ENCODE measurements around the gene CYP27B1. TPM values are rescaled to one million over a fixed set of nuclear protein-coding genes. Genes with fewer than 3 reads are reported as not detected.

Gene CYP27B1
- total RNA-seq, 4 donors from 2014 or later, result 0.28 to 1.2 TPM; not detected in 2

GRCh38 chr12:57754411-57755193 is 12.3 kb downstream of the CYP27B1 start, which contains the start of gene MARCHF9:
Gene MARCHF9, plus strand, starts transcription at chr12:57755103. Its CDS starts 426 bp downstream, at chr12:57755529.
- peak in 1 of 2 donors; percentile 45 for DNase-seq
- peaks cover 0 to 19% of the 10 kb centered on the region in 2 donors for H3K4me1 ChIP-seq
- no peaks in the 10 kb centered on the region for H3K9me3 ChIP-seq
- intact Hi-C loops (cut with DNase I; ENCODE audit: low total_unique reads), result no loop called here
- peak within 1 kb of the TSS; percentile 40 to 80 for H3K4me3 ChIP-seq
- TF ChIP-seq POLR2A (IDR thresholded peaks at IDR 0.05), result no peak
- TF ChIP-seq CTCF (IDR thresholded peaks at IDR 0.05), result no peak
- H3K27me3 ChIP-seq, result no peaks in the 10 kb centered on the region
- H3K36me3 ChIP-seq, result no peaks in the 10 kb centered on the region
- peak within 1 kb of the TSS in 1 of 2 donors; percentile 43 for H3K27ac ChIP-seq

- H3K36me3 ChIP-seq, result no peaks in the 10 kb centered on the region
- H3K4me1 ChIP-seq, result peaks cover 0 to 19% of the 10 kb centered on the region in 2 donors
- no peak for DNase-seq
- H3K27me3 ChIP-seq, result no peaks in the 10 kb centered on the region
- no peak overlapping the region for H3K4me3 ChIP-seq
- no peaks in the 10 kb centered on the region for H3K9me3 ChIP-seq
- no peak overlapping the region for H3K27ac ChIP-seq
- TF ChIP-seq CTCF (IDR thresholded peaks at IDR 0.05) (no peak), POLR2A (IDR thresholded peaks at IDR 0.05) (no peak)
- intact Hi-C loops (cut with DNase I; ENCODE audit: low total_unique reads), result no loop called here
These were observed 13.0 kb downstream of the CYP27B1 start for GRCh38 chr12:57753756-57754337.

GRCh38 chr12:57752668-57753000 is 14.2 kb downstream of the CYP27B1 start:
- Histone ChIP-seq H3K36me3 (no peaks in the 10 kb centered on the region), H3K9me3 (no peaks in the 10 kb centered on the region), H3K27me3 (no peaks in the 10 kb centered on the region), H3K4me3 (peak overlapping the region; percentile 21 to 92), H3K27ac (peak overlapping the region in 1 of 2 donors; percentile 48), H3K4me1 (peaks cover 0 to 19% of the 10 kb centered on the region in 2 donors)
- TF ChIP-seq CTCF (IDR thresholded peaks at IDR 0.05) (peak in 1 of 4 experiments; percentile 12), POLR2A (IDR thresholded peaks at IDR 0.05) (no peak)
- DNase-seq, result no peak
- intact Hi-C loops (cut with DNase I; ENCODE audit: low total_unique reads), result no loop called here

- peak; percentile 99 to 100 for DNase-seq
- Histone ChIP-seq H3K27me3 (no peaks in the 10 kb centered on the region), H3K36me3 (no peaks in the 10 kb centered on the region), H3K27ac (peak within 1 kb of the TSS; percentile 87 to 91), H3K9me3 (no peaks in the 10 kb centered on the region), H3K4me3 (peak within 1 kb of the TSS; percentile 90 to 92), H3K4me1 (peaks cover 0 to 19% of the 10 kb centered on the region in 2 donors)
- peak in 1 of 4 experiments; percentile 36 for TF ChIP-seq CTCF (IDR thresholded peaks at IDR 0.05)
- TF ChIP-seq POLR2A (IDR thresholded peaks at IDR 0.05), result peak; percentile 60 to 79
- intact Hi-C loops (cut with DNase I; ENCODE audit: low total_unique reads), result no loop called here
These were observed 14.8 kb downstream of the CYP27B1 start, which contains the start of gene CDK4 for GRCh38 chr12:57751788-57752667. Gene CDK4, minus strand, starts transcription at chr12:57752310. Its CDS starts 593 bp downstream, at chr12:57751717.

All from uterus (tissue), 4 donors.